Measurements from ENCODE around the gene TP53BP2.

The TP53BP2 gene

GRCh38 chr1:223776075-223776814, 69.5 kb downstream of the TP53BP2 start:
- Histone ChIP-seq H3K4me2 (ENCODE audit: low read depth, low read length, poor library complexity, severe bottlenecking) (peak overlapping the region; percentile 45), H3K9me2 (replicated peaks; ENCODE audit: low read depth, low read length) (no peaks in the 10 kb centered on the region), H3F3A (ENCODE audit: low read depth) (0 out of 2 replicates have a peak, but pooled peaks cover 3% of the 10 kb centered on the region), H3K9ac (ENCODE audit: low read depth, low read length, poor library complexity, severe bottlenecking) (no peak overlapping the region), H3K36me3 (ENCODE audit: insufficient read depth, low read length) (peaks cover 30% of the 10 kb centered on the region; the same call in 1 of the 2 replicates), H4K20me1 (ENCODE audit: insufficient read depth, low read length, poor library complexity, severe bottlenecking) (no peaks in the 10 kb centered on the region), H3K79me2 (ENCODE audit: insufficient read depth, low read length) (no peaks in the 10 kb centered on the region), H3K27me3 (ENCODE audit: insufficient read depth, low read length, poor library complexity, severe bottlenecking) (no peaks in the 10 kb centered on the region), H3K9me3 (ENCODE audit: insufficient read depth, low read depth, low read length) (no peaks in the 10 kb centered on the region), H3K4me3 (ENCODE audit: low read length, poor library complexity, severe bottlenecking) (no peak overlapping the region), H2AFZ (ENCODE audit: low read length) (no peak overlapping the region), H3K4me1 (ENCODE audit: insufficient read depth, low read length, poor library complexity, severe bottlenecking) (peaks cover 20% of the 10 kb centered on the region)
- TF ChIP-seq CTCF (conservative IDR thresholded peaks at IDR 0.05; ENCODE audit: low read length) (no peak), EZH2phosphoT487 (IDR thresholded peaks at IDR 0.05; ENCODE audit: borderline replicate concordance) (no peak)

GRCh38 chr1:223775711-223776074, 70.1 kb downstream of the TP53BP2 start:
- Histone ChIP-seq H3K4me2 (ENCODE audit: low read depth, low read length, poor library complexity, severe bottlenecking) (peak overlapping the region; percentile 45), H3K9me3 (ENCODE audit: insufficient read depth, low read depth, low read length) (no peaks in the 10 kb centered on the region), H3K27me3 (ENCODE audit: insufficient read depth, low read length, poor library complexity, severe bottlenecking) (no peaks in the 10 kb centered on the region), H3K36me3 (ENCODE audit: insufficient read depth, low read length) (peaks cover 27% of the 10 kb centered on the region; the same call in 1 of the 2 replicates), H3K79me2 (ENCODE audit: insufficient read depth, low read length) (no peaks in the 10 kb centered on the region), H2AFZ (ENCODE audit: low read length) (no peak overlapping the region), H4K20me1 (ENCODE audit: insufficient read depth, low read length, poor library complexity, severe bottlenecking) (no peaks in the 10 kb centered on the region), H3K4me1 (ENCODE audit: insufficient read depth, low read length, poor library complexity, severe bottlenecking) (peaks cover 20% of the 10 kb centered on the region), H3F3A (ENCODE audit: low read depth) (0 out of 2 replicates have a peak, but pooled peaks cover 3% of the 10 kb centered on the region), H3K9me2 (replicated peaks; ENCODE audit: low read depth, low read length) (no peaks in the 10 kb centered on the region), H3K4me3 (ENCODE audit: low read length, poor library complexity, severe bottlenecking) (no peak overlapping the region), H3K9ac (ENCODE audit: low read depth, low read length, poor library complexity, severe bottlenecking) (no peak overlapping the region)
- TF ChIP-seq CTCF (conservative IDR thresholded peaks at IDR 0.05; ENCODE audit: low read length), result no peak
- TF ChIP-seq EZH2phosphoT487 (IDR thresholded peaks at IDR 0.05; ENCODE audit: borderline replicate concordance), result no peak

- H3K9ac ChIP-seq (ENCODE audit: low read depth, low read length, poor library complexity, severe bottlenecking), result no peak overlapping the region
- H4K20me1 ChIP-seq (ENCODE audit: insufficient read depth, low read length, poor library complexity, severe bottlenecking), result no peaks in the 10 kb centered on the region
- no peaks in the 10 kb centered on the region for H3K79me2 ChIP-seq (ENCODE audit: insufficient read depth, low read length)
- H3K9me2 ChIP-seq (replicated peaks; ENCODE audit: low read depth, low read length), result no peaks in the 10 kb centered on the region
- no peaks in the 10 kb centered on the region for H3K9me3 ChIP-seq (ENCODE audit: insufficient read depth, low read depth, low read length)
- 0 out of 2 replicates have a peak, but pooled peaks cover 3% of the 10 kb centered on the region for H3F3A ChIP-seq (ENCODE audit: low read depth)
- peaks cover 20% of the 10 kb centered on the region; the same call in 1 of the 2 replicates for H3K36me3 ChIP-seq (ENCODE audit: insufficient read depth, low read length)
- no peak for TF ChIP-seq CTCF (conservative IDR thresholded peaks at IDR 0.05; ENCODE audit: low read length)
- TF ChIP-seq EZH2phosphoT487 (IDR thresholded peaks at IDR 0.05; ENCODE audit: borderline replicate concordance), result no peak
- H3K4me2 ChIP-seq (ENCODE audit: low read depth, low read length, poor library complexity, severe bottlenecking), result peak overlapping the region; percentile 45
- H3K27me3 ChIP-seq (ENCODE audit: insufficient read depth, low read length, poor library complexity, severe bottlenecking), result no peaks in the 10 kb centered on the region
- no peak overlapping the region for H2AFZ ChIP-seq (ENCODE audit: low read length)
- H3K4me3 ChIP-seq (ENCODE audit: low read length, poor library complexity, severe bottlenecking), result no peak overlapping the region
- peaks cover 20% of the 10 kb centered on the region for H3K4me1 ChIP-seq (ENCODE audit: insufficient read depth, low read length, poor library complexity, severe bottlenecking)
These were observed 70.7 kb downstream of the TP53BP2 start for GRCh38 chr1:223775054-223775453.
